ENCODE data around the gene ZNF570. TPM values are rescaled to one million over a fixed set of nuclear protein-coding genes. Genes with fewer than 3 reads are reported as not detected.

ZNF570 gene
- total and polyA plus RNA-seq, 2 of the 13 experiments (the other 11 are each of a cell fraction or from before 2014, with no cell fraction given) = 1.0 to 4.4 TPM

DNA sequence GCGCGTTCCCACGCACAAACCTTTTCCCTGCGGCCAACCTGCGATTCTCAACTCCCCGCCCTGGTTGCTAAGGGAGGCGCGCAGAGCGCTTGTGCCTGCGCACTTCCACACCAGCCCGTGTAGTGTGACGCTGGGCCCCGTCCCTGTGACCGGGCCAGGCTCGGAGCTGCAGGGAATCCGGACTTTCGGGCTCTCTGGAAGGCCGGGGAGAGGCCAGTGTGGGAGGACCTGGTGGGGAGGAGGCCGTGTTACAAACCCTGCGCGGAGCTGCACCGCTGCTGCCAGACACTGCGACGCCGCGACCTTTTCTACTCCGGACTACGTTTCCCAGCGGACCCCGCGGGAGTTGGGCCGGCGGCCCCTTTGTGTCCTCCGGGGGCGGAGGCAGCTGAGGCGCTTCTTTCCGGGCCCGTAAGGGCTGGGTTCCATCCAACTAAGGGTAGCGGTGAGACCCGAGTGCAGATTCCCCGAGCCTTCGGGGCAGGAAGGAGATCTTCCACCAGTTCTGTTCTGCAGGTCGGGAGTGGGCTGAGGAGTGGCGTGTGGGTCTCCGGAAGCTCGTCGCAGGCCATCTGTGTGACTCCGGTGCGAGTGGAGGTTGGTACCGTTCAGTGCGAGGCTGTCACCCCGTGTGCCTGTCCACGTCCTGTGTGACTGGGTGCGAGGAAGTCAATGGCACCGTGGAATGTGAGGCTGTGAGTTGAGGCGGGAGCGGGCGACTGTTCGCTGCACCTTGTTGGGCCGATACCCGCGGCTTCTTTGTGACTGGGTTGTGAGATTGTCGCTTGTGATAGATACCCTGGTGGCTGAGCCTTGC lies at the start of gene ZNF570 (continued):
- TF ChIP-seq ZNF318 (CRISPR knock-in tag; IDR thresholded peaks at IDR 0.05) (0 out of 2 replicates have a peak, but pooled peaks have one; percentile 28), PCBP1 (IDR thresholded peaks at IDR 0.05; ENCODE audit: borderline replicate concordance, low read depth, low read length) (peak; percentile 80; the same call in 1 of the 2 replicates), SALL1 (CRISPR knock-in tag; IDR thresholded peaks at IDR 0.05) (peak; percentile 54), ZNF24 (IDR thresholded peaks at IDR 0.05) (no peak), BORCS8-MEF2B (CRISPR knock-in tag; IDR thresholded peaks at IDR 0.05) (peak; percentile 33; the same call in 1 of the 2 replicates), MXI1 (IDR thresholded peaks at IDR 0.05; ENCODE audit: borderline replicate concordance, low read depth, low read length) (peak; percentile 44; the same call in 1 of the 3 replicates), POLR2G (IDR thresholded peaks at IDR 0.05; ENCODE audit: low read depth, low read length) (peak; percentile 73), PHF20 (CRISPR knock-in tag; IDR thresholded peaks at IDR 0.05) (peak; percentile 82), ZIK1 (CRISPR knock-in tag; IDR thresholded peaks at IDR 0.05; ENCODE audit: borderline replicate concordance, low read depth) (peak; percentile 36; the same call in 1 of the 2 replicates), ZNF761 (CRISPR knock-in tag; conservative IDR thresholded peaks at IDR 0.05) (peak; percentile 72; the same call in 1 of the 2 replicates), POLR2A (IDR thresholded peaks at IDR 0.05; ENCODE audit: insufficient read depth in 1 of 2, low read depth in 2 of 2, low read length in 2 of 2) (peak; percentile 77 to 85), PHF8 (CRISPR knock-in tag; IDR thresholded peaks at IDR 0.05) (peak; percentile 85)
- TF ChIP-seq, protein P1, sequence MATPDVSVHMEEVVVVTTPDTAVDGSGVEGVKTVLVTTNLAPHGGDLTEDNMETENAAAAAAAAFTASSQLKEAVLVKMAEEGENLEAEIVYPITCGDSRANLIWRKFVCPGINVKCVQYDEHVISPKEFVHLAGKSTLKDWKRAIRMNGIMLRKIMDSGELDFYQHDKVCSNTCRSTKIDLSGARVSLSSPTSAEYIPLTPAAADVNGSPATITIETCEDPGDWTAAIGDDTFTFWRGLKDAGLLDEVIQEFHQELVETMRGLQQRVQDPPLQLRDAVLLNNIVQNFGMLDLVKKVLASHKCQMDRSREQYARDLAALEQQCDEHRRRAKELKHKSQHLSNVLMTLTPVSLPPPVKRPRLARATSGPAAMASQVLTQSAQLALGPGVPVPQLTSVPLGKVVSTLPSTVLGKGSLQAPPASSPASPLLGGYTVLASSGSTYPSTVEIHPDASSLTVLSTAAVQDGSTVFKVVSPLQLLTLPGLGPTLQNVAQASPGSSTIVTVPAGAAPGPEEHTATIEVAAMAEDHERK (CRISPR knock-in tag; IDR thresholded peaks at IDR 0.05; ENCODE audit: low read depth) = 0 out of 2 replicates have a peak, but pooled peaks have one; percentile 22
- TF ChIP-seq, protein P2, sequence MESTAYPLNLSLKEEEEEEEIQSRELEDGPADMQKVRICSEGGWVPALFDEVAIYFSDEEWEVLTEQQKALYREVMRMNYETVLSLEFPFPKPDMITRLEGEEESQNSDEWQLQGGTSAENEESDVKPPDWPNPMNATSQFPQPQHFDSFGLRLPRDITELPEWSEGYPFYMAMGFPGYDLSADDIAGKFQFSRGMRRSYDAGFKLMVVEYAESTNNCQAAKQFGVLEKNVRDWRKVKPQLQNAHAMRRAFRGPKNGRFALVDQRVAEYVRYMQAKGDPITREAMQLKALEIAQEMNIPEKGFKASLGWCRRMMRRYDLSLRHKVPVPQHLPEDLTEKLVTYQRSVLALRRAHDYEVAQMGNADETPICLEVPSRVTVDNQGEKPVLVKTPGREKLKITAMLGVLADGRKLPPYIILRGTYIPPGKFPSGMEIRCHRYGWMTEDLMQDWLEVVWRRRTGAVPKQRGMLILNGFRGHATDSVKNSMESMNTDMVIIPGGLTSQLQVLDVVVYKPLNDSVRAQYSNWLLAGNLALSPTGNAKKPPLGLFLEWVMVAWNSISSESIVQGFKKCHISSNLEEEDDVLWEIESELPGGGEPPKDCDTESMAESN (CRISPR knock-in tag; conservative IDR thresholded peaks at IDR 0.05) = no peak
- TF ChIP-seq, protein P3, sequence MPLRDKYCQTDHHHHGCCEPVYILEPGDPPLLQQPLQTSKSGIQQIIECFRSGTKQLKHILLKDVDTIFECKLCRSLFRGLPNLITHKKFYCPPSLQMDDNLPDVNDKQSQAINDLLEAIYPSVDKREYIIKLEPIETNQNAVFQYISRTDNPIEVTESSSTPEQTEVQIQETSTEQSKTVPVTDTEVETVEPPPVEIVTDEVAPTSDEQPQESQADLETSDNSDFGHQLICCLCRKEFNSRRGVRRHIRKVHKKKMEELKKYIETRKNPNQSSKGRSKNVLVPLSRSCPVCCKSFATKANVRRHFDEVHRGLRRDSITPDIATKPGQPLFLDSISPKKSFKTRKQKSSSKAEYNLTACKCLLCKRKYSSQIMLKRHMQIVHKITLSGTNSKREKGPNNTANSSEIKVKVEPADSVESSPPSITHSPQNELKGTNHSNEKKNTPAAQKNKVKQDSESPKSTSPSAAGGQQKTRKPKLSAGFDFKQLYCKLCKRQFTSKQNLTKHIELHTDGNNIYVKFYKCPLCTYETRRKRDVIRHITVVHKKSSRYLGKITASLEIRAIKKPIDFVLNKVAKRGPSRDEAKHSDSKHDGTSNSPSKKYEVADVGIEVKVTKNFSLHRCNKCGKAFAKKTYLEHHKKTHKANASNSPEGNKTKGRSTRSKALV (CRISPR knock-in tag; IDR thresholded peaks at IDR 0.05) = no peak
